Hepatocyte (in vitro differentiated cells): ENCODE data around the gene ZNF862.

Experiments
- EZH2 ChIP-seq: fragments of 200-600 bp; sonication (generic); IDR thresholded peaks from 2 replicates; pipeline ENCODE4 v1.6.1; 2016; ENCODE audit warnings: antibody characterized with exemption, mild to moderate bottlenecking, borderline replicate concordance
- EZH2phosphoT487 ChIP-seq: fragments of 200-600 bp; sonication (generic); IDR thresholded peaks from one replicate; pipeline ENCODE4 v1.6.1; 2018; ENCODE audit warnings: antibody characterized with exemption, mild to moderate bottlenecking, low read depth, moderate library complexity; ENCODE audit not compliant: unreplicated experiment, severe bottlenecking
- TF ChIP-seq, protein P1 (sequence below): fragments of 200-600 bp; sonication (generic); IDR thresholded peaks from 2 replicates; pipeline ENCODE4 v1.5.1; 2016; ENCODE audit warnings: antibody characterized with exemption, mild to moderate bottlenecking; ENCODE audit not compliant: poor library complexity

DNA sequence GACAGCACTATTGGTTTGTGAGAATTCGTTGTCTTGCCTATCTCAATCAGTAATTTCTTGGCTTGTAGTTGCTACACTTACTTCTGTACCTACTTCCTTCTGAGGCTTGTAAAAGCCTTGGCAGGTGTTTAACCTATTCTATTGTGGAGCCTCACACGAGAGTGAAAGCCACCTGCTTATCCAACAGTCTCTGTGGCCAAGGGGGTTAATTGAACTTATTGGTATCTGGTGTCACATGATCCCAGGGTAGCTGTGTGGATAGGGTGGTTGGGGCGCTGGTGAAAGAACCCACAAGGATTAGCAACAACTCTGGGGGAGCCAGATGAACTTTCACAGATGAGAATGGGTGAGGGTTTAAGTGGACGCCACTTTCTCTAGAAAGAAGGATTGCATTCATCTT lies 21.7 kb downstream of the ZNF862 start:
- TF ChIP-seq, protein P1, sequence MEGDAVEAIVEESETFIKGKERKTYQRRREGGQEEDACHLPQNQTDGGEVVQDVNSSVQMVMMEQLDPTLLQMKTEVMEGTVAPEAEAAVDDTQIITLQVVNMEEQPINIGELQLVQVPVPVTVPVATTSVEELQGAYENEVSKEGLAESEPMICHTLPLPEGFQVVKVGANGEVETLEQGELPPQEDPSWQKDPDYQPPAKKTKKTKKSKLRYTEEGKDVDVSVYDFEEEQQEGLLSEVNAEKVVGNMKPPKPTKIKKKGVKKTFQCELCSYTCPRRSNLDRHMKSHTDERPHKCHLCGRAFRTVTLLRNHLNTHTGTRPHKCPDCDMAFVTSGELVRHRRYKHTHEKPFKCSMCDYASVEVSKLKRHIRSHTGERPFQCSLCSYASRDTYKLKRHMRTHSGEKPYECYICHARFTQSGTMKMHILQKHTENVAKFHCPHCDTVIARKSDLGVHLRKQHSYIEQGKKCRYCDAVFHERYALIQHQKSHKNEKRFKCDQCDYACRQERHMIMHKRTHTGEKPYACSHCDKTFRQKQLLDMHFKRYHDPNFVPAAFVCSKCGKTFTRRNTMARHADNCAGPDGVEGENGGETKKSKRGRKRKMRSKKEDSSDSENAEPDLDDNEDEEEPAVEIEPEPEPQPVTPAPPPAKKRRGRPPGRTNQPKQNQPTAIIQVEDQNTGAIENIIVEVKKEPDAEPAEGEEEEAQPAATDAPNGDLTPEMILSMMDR, result no peak
- no peak for TF ChIP-seq EZH2
- no peak for TF ChIP-seq EZH2phosphoT487
